ENCODE measurements around the gene BRIP1. TPM values are rescaled to one million over a fixed set of nuclear protein-coding genes. Genes with fewer than 3 reads are reported as not detected.

The BRIP1 gene
- total RNA-seq, 1 experiment from 2014 or later, result 20.2 TPM

DNA sequence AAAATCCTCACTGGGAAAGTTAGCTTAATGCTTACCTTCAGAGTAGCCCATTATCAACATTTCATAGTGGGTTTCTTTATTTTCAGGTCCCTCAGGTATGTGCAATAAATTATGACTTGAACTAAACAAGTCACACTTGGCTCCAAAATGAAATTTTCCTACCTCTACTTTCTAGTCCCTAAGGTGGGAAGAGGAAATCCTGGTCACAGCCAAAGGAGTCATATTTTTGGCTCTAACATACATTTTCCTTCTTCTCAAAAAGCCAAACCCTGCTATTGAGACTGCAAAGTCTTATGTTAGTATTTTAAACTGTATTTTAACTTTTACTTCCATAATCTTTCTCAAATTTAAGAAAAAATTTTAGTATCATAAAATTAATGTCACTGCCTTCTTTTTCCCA lies 128.9 kb downstream of the BRIP1 start:
- Histone ChIP-seq H2AK5ac (ENCODE audit: insufficient read length, low read length) (no peak overlapping the region), H3K27me3 (ENCODE audit: insufficient read depth, low read length) (no peaks in the 10 kb centered on the region), H3K14ac (ENCODE audit: insufficient read depth, low read length) (no peak overlapping the region), H2BK5ac (ENCODE audit: insufficient read length, low read length) (no peak overlapping the region), H2BK120ac (ENCODE audit: low read depth, low read length, poor library complexity, severe bottlenecking) (no peak overlapping the region), H3K4me2 (ENCODE audit: insufficient read depth, insufficient read length, low read length) (no peak overlapping the region), H3K18ac (ENCODE audit: insufficient read length, low read depth, low read length) (no peak overlapping the region), H4K91ac (ENCODE audit: insufficient read length, low read depth, low read length) (no peak overlapping the region), H2BK15ac (ENCODE audit: low read depth, low read length) (no peak overlapping the region), H3K9me3 (ENCODE audit: control insufficient read depth, low read depth, low read length) (no peaks in the 10 kb centered on the region), H3T11ph (ENCODE audit: low read length) (no peak overlapping the region), H3K4me1 (ENCODE audit: insufficient read depth, low read length) (no peaks in the 10 kb centered on the region), H3K79me2 (ENCODE audit: insufficient read depth, low read length) (no peaks in the 10 kb centered on the region), H3K9ac (ENCODE audit: extremely low read depth, insufficient read length, low read length) (no peak overlapping the region), H2AFZ (ENCODE audit: low read length) (no peak overlapping the region), H2BK12ac (ENCODE audit: insufficient read length, low read depth, low read length) (no peak overlapping the region), H4K5ac (ENCODE audit: insufficient read length, low read depth, low read length) (no peak overlapping the region), H3K56ac (ENCODE audit: insufficient read length, low read depth, low read length) (no peak overlapping the region), H3K4ac (ENCODE audit: low read depth, low read length) (no peak overlapping the region), H3K23ac (ENCODE audit: insufficient read length, low read depth, low read length) (no peak overlapping the region), H3K79me1 (ENCODE audit: insufficient read depth, low read depth, low read length, poor library complexity, severe bottlenecking) (no peaks in the 10 kb centered on the region), H3K23me2 (ENCODE audit: insufficient read length, low read depth, low read length, poor library complexity, severe bottlenecking) (no peaks in the 10 kb centered on the region), H4K20me1 (ENCODE audit: control insufficient read depth, insufficient read depth, insufficient read length) (no peaks in the 10 kb centered on the region), H2BK20ac (ENCODE audit: low read depth, low read length, poor library complexity, severe bottlenecking) (no peak overlapping the region), H4K8ac (replicated peaks; ENCODE audit: insufficient read length, low read depth, low read length) (no peak overlapping the region), H3K27ac (ENCODE audit: insufficient read length, low read depth, low read length) (no peak overlapping the region)
- Mint-ChIP-seq H3K27me3 (ENCODE audit: low read depth) (no peaks in the 10 kb centered on the region), H3K9me3 (peaks cover 3 to 6% of the 10 kb centered on the region in 2 experiments; a peak in 3 of 5 replicates), H3K27ac (no peak overlapping the region), H3K4me3 (no peak overlapping the region), H3K36me3 (ENCODE audit: insufficient read depth in 1 of 3, low read depth in 3 of 3) (peaks cover 20 to 31% (median 27%) of the 10 kb centered on the region in 3 experiments), H3K4me1 (no peaks in the 10 kb centered on the region)
- no peak for DNase-seq
- TF ChIP-seq, protein P1, sequence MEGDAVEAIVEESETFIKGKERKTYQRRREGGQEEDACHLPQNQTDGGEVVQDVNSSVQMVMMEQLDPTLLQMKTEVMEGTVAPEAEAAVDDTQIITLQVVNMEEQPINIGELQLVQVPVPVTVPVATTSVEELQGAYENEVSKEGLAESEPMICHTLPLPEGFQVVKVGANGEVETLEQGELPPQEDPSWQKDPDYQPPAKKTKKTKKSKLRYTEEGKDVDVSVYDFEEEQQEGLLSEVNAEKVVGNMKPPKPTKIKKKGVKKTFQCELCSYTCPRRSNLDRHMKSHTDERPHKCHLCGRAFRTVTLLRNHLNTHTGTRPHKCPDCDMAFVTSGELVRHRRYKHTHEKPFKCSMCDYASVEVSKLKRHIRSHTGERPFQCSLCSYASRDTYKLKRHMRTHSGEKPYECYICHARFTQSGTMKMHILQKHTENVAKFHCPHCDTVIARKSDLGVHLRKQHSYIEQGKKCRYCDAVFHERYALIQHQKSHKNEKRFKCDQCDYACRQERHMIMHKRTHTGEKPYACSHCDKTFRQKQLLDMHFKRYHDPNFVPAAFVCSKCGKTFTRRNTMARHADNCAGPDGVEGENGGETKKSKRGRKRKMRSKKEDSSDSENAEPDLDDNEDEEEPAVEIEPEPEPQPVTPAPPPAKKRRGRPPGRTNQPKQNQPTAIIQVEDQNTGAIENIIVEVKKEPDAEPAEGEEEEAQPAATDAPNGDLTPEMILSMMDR (conservative IDR thresholded peaks at IDR 0.05), result no peak
